ENCODE measurements around the gene CNN3.

DNA sequence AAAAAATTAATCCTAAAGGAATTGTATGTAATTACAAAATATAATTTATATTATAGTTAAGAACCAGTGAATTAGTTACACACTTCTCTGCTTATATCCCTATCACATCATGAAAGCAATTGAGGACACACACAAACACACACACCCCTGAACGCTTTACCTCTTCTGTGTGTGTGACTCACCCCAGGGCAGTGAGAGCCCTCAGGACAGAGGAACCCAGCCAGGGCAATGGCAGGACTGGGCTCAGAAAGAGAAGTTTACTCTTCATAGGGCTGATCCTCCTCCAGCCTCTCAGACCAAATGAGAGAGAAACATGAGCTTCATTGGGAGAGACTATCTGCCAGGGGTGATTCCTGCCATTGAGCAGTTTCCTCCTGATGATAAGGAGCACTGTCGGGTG is 68.6 kb downstream of the CNN3 start:
- TF ChIP-seq, protein P1, sequence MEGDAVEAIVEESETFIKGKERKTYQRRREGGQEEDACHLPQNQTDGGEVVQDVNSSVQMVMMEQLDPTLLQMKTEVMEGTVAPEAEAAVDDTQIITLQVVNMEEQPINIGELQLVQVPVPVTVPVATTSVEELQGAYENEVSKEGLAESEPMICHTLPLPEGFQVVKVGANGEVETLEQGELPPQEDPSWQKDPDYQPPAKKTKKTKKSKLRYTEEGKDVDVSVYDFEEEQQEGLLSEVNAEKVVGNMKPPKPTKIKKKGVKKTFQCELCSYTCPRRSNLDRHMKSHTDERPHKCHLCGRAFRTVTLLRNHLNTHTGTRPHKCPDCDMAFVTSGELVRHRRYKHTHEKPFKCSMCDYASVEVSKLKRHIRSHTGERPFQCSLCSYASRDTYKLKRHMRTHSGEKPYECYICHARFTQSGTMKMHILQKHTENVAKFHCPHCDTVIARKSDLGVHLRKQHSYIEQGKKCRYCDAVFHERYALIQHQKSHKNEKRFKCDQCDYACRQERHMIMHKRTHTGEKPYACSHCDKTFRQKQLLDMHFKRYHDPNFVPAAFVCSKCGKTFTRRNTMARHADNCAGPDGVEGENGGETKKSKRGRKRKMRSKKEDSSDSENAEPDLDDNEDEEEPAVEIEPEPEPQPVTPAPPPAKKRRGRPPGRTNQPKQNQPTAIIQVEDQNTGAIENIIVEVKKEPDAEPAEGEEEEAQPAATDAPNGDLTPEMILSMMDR (IDR thresholded peaks at IDR 0.05): no peak
- TF ChIP-seq POLR2A (IDR thresholded peaks at IDR 0.05) (no peak), EP300 (IDR thresholded peaks at IDR 0.05) (no peak)

Measured in tibial nerve (tissue), 4 donors.